ENCODE results near the gene DMRTB1.

The DMRTB1 gene

DNA sequence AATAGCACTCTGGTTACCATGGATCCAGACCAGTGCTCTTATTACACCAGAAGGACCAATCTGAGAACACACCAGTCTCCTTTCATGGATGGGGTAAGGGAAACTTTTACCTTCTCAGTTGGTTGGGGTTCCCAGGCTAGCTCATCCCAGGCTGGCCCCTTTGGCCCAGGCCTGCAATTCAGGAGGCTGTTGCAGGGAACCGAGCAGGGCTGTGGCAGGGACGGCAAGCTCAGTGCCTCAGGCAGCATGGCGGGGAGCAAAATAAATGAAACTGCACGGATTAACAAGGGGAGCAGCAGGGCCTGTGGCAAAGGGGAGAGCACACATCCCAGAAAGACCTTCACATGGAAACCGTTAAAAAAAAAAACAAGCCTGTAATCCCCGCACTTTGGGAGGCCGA is 57.0 kb downstream of the DMRTB1 start:
- no peak overlapping the region for H3K4me3 ChIP-seq (ENCODE audit: low read depth, low read length)
- TF ChIP-seq, protein P1, sequence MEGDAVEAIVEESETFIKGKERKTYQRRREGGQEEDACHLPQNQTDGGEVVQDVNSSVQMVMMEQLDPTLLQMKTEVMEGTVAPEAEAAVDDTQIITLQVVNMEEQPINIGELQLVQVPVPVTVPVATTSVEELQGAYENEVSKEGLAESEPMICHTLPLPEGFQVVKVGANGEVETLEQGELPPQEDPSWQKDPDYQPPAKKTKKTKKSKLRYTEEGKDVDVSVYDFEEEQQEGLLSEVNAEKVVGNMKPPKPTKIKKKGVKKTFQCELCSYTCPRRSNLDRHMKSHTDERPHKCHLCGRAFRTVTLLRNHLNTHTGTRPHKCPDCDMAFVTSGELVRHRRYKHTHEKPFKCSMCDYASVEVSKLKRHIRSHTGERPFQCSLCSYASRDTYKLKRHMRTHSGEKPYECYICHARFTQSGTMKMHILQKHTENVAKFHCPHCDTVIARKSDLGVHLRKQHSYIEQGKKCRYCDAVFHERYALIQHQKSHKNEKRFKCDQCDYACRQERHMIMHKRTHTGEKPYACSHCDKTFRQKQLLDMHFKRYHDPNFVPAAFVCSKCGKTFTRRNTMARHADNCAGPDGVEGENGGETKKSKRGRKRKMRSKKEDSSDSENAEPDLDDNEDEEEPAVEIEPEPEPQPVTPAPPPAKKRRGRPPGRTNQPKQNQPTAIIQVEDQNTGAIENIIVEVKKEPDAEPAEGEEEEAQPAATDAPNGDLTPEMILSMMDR (IDR thresholded peaks at IDR 0.05; ENCODE audit: borderline replicate concordance, insufficient read depth, low read depth, low read length) = no peak
